ENCODE measurements around the gene TXNRD1. TPM values are rescaled to one million over a fixed set of nuclear protein-coding genes. Genes with fewer than 3 reads are reported as not detected.

TXNRD1 gene
- total RNA-seq, 2 donors from 2014 or later = 83.4 to 144 TPM

GRCh38 chr12:104297477-104298113, 82.0 kb downstream of the TXNRD1 start:
- Histone ChIP-seq H3K27ac (ENCODE audit: low read depth, low read length) (no peak overlapping the region), H3K9me3 (ENCODE audit: control insufficient read depth, low read length) (no peaks in the 10 kb centered on the region), H3K9ac (ENCODE audit: extremely low read depth, low read length, poor library complexity, severe bottlenecking) (no peak overlapping the region), H3K27me3 (ENCODE audit: control insufficient read depth, insufficient read depth, low read length, poor library complexity, severe bottlenecking) (no peaks in the 10 kb centered on the region), H3K4me1 (ENCODE audit: control insufficient read depth, insufficient read depth, low read length) (no peaks in the 10 kb centered on the region), H3K36me3 (ENCODE audit: control insufficient read depth, insufficient read depth, low read length) (peaks cover 64% of the 10 kb centered on the region), H3K4me3 (ENCODE audit: low read length) (no peak overlapping the region)
- H3K36me3 Mint-ChIP-seq (ENCODE audit: low read depth) = peaks cover 63% of the 10 kb centered on the region
- WGBS, 2 experiments (ENCODE audit: insufficient coverage in 1 of 2, insufficient read length in 1 of 2) = 90 to 94% methylated on average over 10 of the region's 10 CpGs
- H3K4me3 Mint-ChIP-seq = no peak overlapping the region
- H3K27ac Mint-ChIP-seq = no peak overlapping the region
- TF ChIP-seq CTCF (conservative IDR thresholded peaks at IDR 0.05) = no peak
- H3K4me1 Mint-ChIP-seq = peaks cover 6% of the 10 kb centered on the region
- no peaks in the 10 kb centered on the region for H3K9me3 Mint-ChIP-seq
- DNase-seq = no peak
- H3K27me3 Mint-ChIP-seq (ENCODE audit: insufficient read depth) = no peaks in the 10 kb centered on the region

GRCh38 chr12:104299842-104300481, 84.4 kb downstream of the TXNRD1 start:
- peaks cover 59% of the 10 kb centered on the region for H3K36me3 Mint-ChIP-seq (ENCODE audit: low read depth)

GRCh38 chr12:104303538-104304151, 88.1 kb downstream of the TXNRD1 start, which contains the start of gene EID3:
TSS of gene EID3 (plus strand) at chr12:104303739. CDS start at chr12:104303935, 196 bp downstream.
- DNase-seq = peak; percentile 97
- H3K4me1 Mint-ChIP-seq = peaks cover 23% of the 10 kb centered on the region
- peaks cover 10% of the 10 kb centered on the region for H3K27me3 Mint-ChIP-seq (ENCODE audit: insufficient read depth)
- no peaks in the 10 kb centered on the region for H3K27me3 ChIP-seq (ENCODE audit: control insufficient read depth, insufficient read depth, low read length, poor library complexity, severe bottlenecking)
- no peak within 1 kb of the TSS for H3K9ac ChIP-seq (ENCODE audit: extremely low read depth, low read length, poor library complexity, severe bottlenecking)
- WGBS, 2 experiments (ENCODE audit: insufficient coverage in 1 of 2, insufficient read length in 1 of 2) = 90 to 93% methylated on average over 53 to 63 of the region's 63 CpGs
- peaks cover 39% of the 10 kb centered on the region for H3K36me3 ChIP-seq (ENCODE audit: control insufficient read depth, insufficient read depth, low read length)
- peak within 1 kb of the TSS; percentile 93 for H3K27ac Mint-ChIP-seq
- TF ChIP-seq CTCF (conservative IDR thresholded peaks at IDR 0.05) = no peak
- no peak within 1 kb of the TSS for H3K27ac ChIP-seq (ENCODE audit: low read depth, low read length)
- peaks cover 44% of the 10 kb centered on the region for H3K36me3 Mint-ChIP-seq (ENCODE audit: low read depth)
- no peaks in the 10 kb centered on the region for H3K4me1 ChIP-seq (ENCODE audit: control insufficient read depth, insufficient read depth, low read length)
- peak within 1 kb of the TSS; percentile 66 for H3K4me3 Mint-ChIP-seq
- no peaks in the 10 kb centered on the region for H3K9me3 Mint-ChIP-seq
- H3K4me3 ChIP-seq (ENCODE audit: low read length) = no peak within 1 kb of the TSS
- H3K9me3 ChIP-seq (ENCODE audit: control insufficient read depth, low read length) = no peaks in the 10 kb centered on the region

More at GRCh38 chr12:104299842-104300481, 84.4 kb downstream of the TXNRD1 start:
- Mint-ChIP-seq H3K27me3 (ENCODE audit: insufficient read depth) (peaks cover 10% of the 10 kb centered on the region), H3K27ac (no peak overlapping the region), H3K4me3 (no peak overlapping the region), H3K4me1 (peaks cover 12% of the 10 kb centered on the region), H3K9me3 (no peaks in the 10 kb centered on the region)
- no peaks in the 10 kb centered on the region for H3K9me3 ChIP-seq (ENCODE audit: control insufficient read depth, low read length)
- H3K9ac ChIP-seq (ENCODE audit: extremely low read depth, low read length, poor library complexity, severe bottlenecking) = no peak overlapping the region
- peaks cover 60% of the 10 kb centered on the region for H3K36me3 ChIP-seq (ENCODE audit: control insufficient read depth, insufficient read depth, low read length)
- no peak overlapping the region for H3K4me3 ChIP-seq (ENCODE audit: low read length)
- H3K27me3 ChIP-seq (ENCODE audit: control insufficient read depth, insufficient read depth, low read length, poor library complexity, severe bottlenecking) = no peaks in the 10 kb centered on the region
- no peak overlapping the region for H3K27ac ChIP-seq (ENCODE audit: low read depth, low read length)
- no peak for DNase-seq
- no peaks in the 10 kb centered on the region for H3K4me1 ChIP-seq (ENCODE audit: control insufficient read depth, insufficient read depth, low read length)
- TF ChIP-seq CTCF (conservative IDR thresholded peaks at IDR 0.05) = no peak
- 91 to 98% methylated on average over 6 of the region's 6 CpGs for WGBS, 2 experiments (ENCODE audit: insufficient coverage in 1 of 2, insufficient read length in 1 of 2)
